Activated naive CD8-positive, alpha-beta T cell treated with anti-CD3 and anti-CD28 coated beads, Interleukin-2, amount 50 U/mL, for 24 hours (primary cell): ENCODE data around the gene GNAO1.
A peak's percentile ranks its signal among the peaks of the same experiment; 100 is the strongest.

Source experiments
- ATAC-seq: fragments of 150-1000 bp; cut with Tn5 transposase; one replicate; pipeline ENCODE4 v1.10.0; 2021
- DNase-seq: peaks from one replicate; pipeline ENCODE4 v3.0.0; 2021
- H3K27ac Mint-ChIP-seq: one replicate; pipeline ENCODE4 v1.8.0; 2021; ENCODE audit warnings: mild to moderate bottlenecking, mixed read lengths
- H3K27me3 Mint-ChIP-seq: one replicate; pipeline ENCODE4 v1.8.0; 2021; ENCODE audit warnings: mixed read lengths
- H3K36me3 Mint-ChIP-seq: one replicate; pipeline ENCODE4 v1.8.0; 2021; ENCODE audit warnings: low read depth, mixed read lengths
- H3K4me1 Mint-ChIP-seq: one replicate; pipeline ENCODE4 v1.8.0; 2021; ENCODE audit warnings: mixed read lengths
- H3K4me3 Mint-ChIP-seq: one replicate; pipeline ENCODE4 v1.8.0; 2021; ENCODE audit warnings: mild to moderate bottlenecking, moderate library complexity, mixed read lengths
- H3K9me3 Mint-ChIP-seq: one replicate; pipeline ENCODE4 v1.8.0; 2021; ENCODE audit warnings: mixed read lengths

Gene GNAO1

DNA sequence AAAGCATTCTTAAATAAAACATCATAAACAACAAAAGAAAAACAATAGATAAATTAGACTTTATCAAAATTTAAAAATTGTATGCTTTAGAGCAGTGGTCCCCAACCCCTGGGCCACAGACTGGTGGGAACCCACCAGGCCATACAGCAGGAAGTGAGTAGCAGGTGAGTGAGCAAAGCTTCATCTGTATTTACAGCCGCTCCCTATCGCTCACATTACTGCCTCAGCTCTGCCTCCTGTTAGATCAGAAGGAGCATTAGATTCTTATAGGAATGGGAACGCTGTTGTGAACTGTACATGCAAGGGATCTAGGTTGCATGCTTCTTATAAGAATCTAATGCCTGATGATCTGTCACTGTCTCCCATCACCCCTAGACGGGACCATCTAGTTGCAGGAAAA is 51.5 kb downstream of the GNAO1 start:
- no peaks in the 10 kb centered on the region for H3K27me3 Mint-ChIP-seq
- peaks cover 12% of the 10 kb centered on the region for H3K4me1 Mint-ChIP-seq
- H3K4me3 Mint-ChIP-seq: no peak overlapping the region
- H3K27ac Mint-ChIP-seq: no peak overlapping the region
- H3K9me3 Mint-ChIP-seq: no peaks in the 10 kb centered on the region
- H3K36me3 Mint-ChIP-seq: no peaks in the 10 kb centered on the region
- ATAC-seq: no peak
- DNase-seq: no peak

DNA sequence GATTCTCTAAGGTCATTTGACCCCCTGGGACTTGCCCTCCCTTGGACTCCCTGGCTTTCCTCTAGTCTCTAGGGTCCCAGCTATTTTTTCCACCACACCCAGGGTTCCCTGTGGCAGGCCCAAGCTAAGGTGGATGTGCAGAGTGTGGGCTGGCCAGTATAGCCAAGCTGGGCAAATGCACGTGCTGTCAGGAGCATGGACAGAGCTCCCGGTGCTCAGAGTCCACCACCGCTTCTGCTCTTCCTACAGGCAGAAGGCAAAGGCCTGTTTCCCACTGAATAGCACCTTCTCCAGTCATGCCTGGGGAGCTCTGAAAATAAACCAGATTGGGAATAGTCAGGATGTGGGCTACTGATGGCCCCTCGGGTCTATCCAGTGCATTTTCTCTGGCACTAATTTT is 53.3 kb downstream of the GNAO1 start:
- no peak overlapping the region for H3K27ac Mint-ChIP-seq
- no peaks in the 10 kb centered on the region for H3K27me3 Mint-ChIP-seq
- H3K36me3 Mint-ChIP-seq: no peaks in the 10 kb centered on the region
- DNase-seq (no peak), ATAC-seq (no peak)
- no peak overlapping the region for H3K4me3 Mint-ChIP-seq
- no peaks in the 10 kb centered on the region for H3K9me3 Mint-ChIP-seq
- H3K4me1 Mint-ChIP-seq: peaks cover 12% of the 10 kb centered on the region

DNA sequence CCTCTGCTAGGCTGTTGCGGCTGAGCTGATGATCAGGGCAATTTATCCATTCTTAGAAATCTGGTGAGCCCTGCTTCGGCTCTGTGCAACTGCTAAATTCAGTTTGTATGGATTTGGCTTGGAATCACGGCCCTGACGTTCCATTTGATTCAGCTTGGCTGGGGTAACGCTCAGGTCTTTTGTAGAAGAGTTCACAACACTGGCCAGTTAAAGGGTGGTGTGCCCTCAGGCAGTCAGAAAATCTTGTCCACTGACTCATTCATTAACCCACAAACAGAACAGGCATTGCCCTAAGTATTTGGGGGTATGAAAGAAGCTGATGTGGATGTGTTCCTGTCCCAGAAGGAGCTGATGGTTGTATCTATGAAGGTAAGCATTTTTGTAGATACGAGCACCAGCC is 53.9 kb downstream of the GNAO1 start:
- Mint-ChIP-seq H3K36me3 (no peaks in the 10 kb centered on the region), H3K4me1 (peaks cover 12% of the 10 kb centered on the region), H3K4me3 (no peak overlapping the region), H3K27me3 (no peaks in the 10 kb centered on the region), H3K9me3 (no peaks in the 10 kb centered on the region), H3K27ac (no peak overlapping the region)
- DNase-seq: no peak
- ATAC-seq: no peak

DNA sequence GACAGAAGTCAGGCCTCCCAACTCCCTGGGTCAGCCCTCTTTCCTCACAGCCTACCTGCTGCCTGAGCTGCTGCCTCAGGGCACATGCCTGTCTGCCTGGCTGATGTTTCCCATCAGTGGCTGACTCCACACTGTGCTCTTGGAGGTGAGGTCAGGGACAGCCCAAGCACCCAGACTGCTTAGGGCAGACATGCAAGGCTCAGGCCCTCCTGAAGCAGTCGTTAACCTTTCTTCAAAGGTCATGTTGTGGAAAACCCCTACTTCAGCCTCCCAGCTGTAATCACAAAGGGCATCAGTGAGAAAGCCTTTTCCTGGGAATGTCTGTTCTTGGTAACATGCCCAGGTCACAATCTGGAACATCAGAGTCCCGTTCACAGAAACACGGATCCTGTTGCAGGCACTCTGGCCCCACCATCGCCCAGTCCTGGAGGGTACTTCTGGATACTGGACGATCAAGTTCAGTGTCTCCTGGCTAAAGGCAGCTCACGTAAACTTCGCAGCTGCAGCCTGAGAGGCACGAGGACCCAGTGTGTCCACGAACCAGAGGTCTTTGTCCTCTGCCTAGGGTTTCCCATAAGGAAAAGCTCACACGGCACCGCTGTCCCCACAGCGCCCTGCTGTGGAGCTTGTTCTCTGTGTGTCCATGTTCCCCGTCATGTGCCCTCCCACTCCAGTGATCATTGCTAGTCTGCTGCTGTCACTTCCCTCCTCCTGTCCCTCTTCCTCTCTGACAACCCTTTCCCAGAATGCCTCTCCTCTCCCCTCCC is 54.9 kb downstream of the GNAO1 start:
- ATAC-seq (peak; percentile 89), DNase-seq (peak; percentile 11)
- Mint-ChIP-seq H3K9me3 (no peaks in the 10 kb centered on the region), H3K27ac (no peak overlapping the region), H3K36me3 (no peaks in the 10 kb centered on the region), H3K4me1 (peaks cover 12% of the 10 kb centered on the region), H3K4me3 (no peak overlapping the region), H3K27me3 (no peaks in the 10 kb centered on the region)

- no peaks in the 10 kb centered on the region for H3K9me3 Mint-ChIP-seq
- H3K4me3 Mint-ChIP-seq: no peak overlapping the region
- DNase-seq: no peak
Observed at GRCh38 chr16:56247018-56247417, 55.7 kb downstream of the GNAO1 start.

GRCh38 chr16:56247808-56248207 is 56.5 kb downstream of the GNAO1 start:
- H3K27ac Mint-ChIP-seq: no peak overlapping the region
- no peaks in the 10 kb centered on the region for H3K27me3 Mint-ChIP-seq
- peaks cover 12% of the 10 kb centered on the region for H3K4me1 Mint-ChIP-seq
- H3K9me3 Mint-ChIP-seq: no peaks in the 10 kb centered on the region
- no peak for ATAC-seq
- H3K4me3 Mint-ChIP-seq: no peak overlapping the region
- no peak for DNase-seq
- H3K36me3 Mint-ChIP-seq: no peaks in the 10 kb centered on the region

More at GRCh38 chr16:56247018-56247417, 55.7 kb downstream of the GNAO1 start:
- no peak for ATAC-seq
- Mint-ChIP-seq H3K27me3 (no peaks in the 10 kb centered on the region), H3K36me3 (no peaks in the 10 kb centered on the region), H3K4me1 (peaks cover 12% of the 10 kb centered on the region), H3K27ac (no peak overlapping the region)

GRCh38 chr16:56252835-56253234 is 61.5 kb downstream of the GNAO1 start:
- Mint-ChIP-seq H3K4me3 (no peak overlapping the region), H3K27ac (no peak overlapping the region), H3K27me3 (peaks cover 6% of the 10 kb centered on the region), H3K36me3 (no peaks in the 10 kb centered on the region), H3K9me3 (no peaks in the 10 kb centered on the region), H3K4me1 (no peaks in the 10 kb centered on the region)
- ATAC-seq (no peak), DNase-seq (no peak)

DNA sequence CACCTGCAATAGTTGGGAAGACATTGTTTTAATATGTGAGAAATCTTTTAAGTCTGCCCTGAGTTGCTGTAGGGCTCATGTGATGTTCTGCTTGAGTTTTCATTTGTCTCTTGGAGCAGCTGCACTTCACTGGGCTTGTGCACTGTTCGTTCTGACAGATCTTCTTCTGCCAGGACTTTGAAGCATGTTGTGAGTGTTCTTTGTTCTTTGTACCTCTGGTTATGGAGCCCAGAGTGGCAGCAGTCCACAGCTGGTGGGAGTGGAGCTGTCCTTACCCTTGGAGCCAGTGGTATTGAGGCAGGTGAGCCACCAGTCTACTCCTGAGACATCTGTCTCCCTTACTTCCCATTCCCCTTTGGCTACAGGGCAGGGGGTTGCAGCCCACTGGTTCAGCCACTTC is 64.6 kb downstream of the GNAO1 start:
- DNase-seq (no peak), ATAC-seq (no peak)
- Mint-ChIP-seq H3K4me3 (no peak overlapping the region), H3K27me3 (peaks cover 6% of the 10 kb centered on the region), H3K36me3 (no peaks in the 10 kb centered on the region), H3K27ac (no peak overlapping the region), H3K4me1 (no peaks in the 10 kb centered on the region), H3K9me3 (no peaks in the 10 kb centered on the region)

DNA sequence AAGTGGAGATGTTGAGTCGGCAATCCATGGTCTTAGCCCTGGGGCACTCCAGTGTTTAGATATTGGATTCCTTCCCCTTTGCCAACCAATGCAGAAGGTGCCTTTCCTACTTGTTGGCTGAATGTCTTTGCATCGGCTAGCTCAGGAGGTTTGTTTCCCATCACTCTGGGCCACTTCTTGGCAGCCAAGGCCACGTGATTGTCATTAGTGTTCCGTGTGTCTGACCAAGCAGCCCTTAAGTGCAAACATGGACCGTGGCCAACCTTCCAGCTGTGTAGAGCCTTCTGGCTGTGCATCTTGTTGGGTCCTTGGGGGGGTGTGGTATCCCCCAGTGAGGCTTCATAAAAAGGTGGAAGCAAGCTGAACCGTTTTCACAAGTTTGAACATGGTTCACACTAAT is 66.0 kb downstream of the GNAO1 start:
- Mint-ChIP-seq H3K36me3 (no peaks in the 10 kb centered on the region), H3K9me3 (no peaks in the 10 kb centered on the region), H3K27ac (no peak overlapping the region), H3K4me3 (no peak overlapping the region), H3K27me3 (peaks cover 7% of the 10 kb centered on the region), H3K4me1 (peaks cover 9% of the 10 kb centered on the region)
- ATAC-seq (no peak), DNase-seq (no peak)

- Mint-ChIP-seq H3K27ac (no peak overlapping the region), H3K36me3 (no peaks in the 10 kb centered on the region), H3K4me1 (peaks cover 15% of the 10 kb centered on the region), H3K9me3 (no peaks in the 10 kb centered on the region), H3K4me3 (no peak overlapping the region), H3K27me3 (peaks cover 8% of the 10 kb centered on the region)
- ATAC-seq (no peak), DNase-seq (no peak)
Observed at GRCh38 chr16:56257666-56258342, 66.5 kb downstream of the GNAO1 start.

GRCh38 chr16:56258508-56259424 is 67.5 kb downstream of the GNAO1 start:
- Mint-ChIP-seq H3K4me1 (peaks cover 23% of the 10 kb centered on the region), H3K36me3 (no peaks in the 10 kb centered on the region), H3K9me3 (no peaks in the 10 kb centered on the region), H3K27ac (no peak overlapping the region), H3K4me3 (no peak overlapping the region), H3K27me3 (peaks cover 8% of the 10 kb centered on the region)
- no peak for ATAC-seq
- no peak for DNase-seq

DNA sequence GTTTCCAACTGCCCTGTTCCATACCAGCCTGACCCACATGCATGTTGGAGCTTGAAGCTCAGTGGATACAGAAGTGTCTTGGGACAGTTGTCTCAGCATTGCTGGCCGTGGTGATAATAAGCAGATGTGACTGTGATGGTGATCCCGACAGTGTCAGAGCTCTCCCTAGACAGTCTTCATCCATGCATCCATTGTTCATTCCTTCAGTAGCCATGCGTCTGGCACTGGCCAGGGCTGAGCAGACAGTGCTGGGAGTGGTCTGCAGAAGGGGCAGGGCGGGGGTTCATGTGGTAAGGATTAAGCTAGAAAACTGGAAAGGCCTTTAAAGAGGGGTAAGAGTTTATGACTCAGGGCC is 68.1 kb downstream of the GNAO1 start:
- H3K36me3 Mint-ChIP-seq: no peaks in the 10 kb centered on the region
- H3K27ac Mint-ChIP-seq: no peak overlapping the region
- no peaks in the 10 kb centered on the region for H3K9me3 Mint-ChIP-seq
- ATAC-seq: no peak
- H3K4me1 Mint-ChIP-seq: peaks cover 23% of the 10 kb centered on the region
- no peak for DNase-seq
- peaks cover 8% of the 10 kb centered on the region for H3K27me3 Mint-ChIP-seq
- no peak overlapping the region for H3K4me3 Mint-ChIP-seq

DNA sequence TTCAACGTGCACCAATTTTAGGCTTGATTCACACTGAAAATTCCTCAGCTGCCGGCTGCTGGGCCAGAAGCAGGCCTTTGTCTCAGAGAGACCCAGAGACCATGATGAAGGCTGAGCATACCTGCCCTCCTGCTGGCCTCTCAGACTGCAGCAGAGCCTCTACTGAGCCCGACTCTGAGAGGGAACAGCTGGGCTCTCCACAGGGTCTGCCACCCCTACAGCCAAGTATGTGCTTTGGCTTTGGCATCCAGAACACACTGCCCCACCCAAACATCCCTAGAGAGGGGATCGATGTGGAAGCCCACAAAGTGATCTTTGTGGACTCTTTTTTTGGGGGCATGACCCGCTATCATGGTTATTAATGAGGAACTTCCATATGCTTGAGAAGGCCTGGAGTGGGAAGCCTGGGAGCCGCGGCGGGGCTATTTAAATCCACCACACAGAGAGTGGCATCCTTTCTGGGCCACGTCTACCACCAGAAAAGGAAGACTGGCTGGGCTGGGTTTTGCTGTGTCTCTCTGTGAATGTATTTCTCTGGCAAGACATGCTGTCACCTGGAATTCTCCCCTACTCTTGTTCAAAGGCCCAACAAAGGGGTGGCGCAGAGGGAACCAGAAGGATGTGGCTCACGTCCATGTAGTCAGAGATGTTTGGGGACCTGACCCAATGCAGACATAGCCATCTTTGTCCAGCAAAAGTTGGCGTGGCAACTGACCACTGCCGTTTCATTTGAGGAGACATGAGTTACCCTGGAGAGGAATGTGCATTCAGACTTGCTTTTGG is 69.3 kb downstream of the GNAO1 start:
- H3K9me3 Mint-ChIP-seq: no peaks in the 10 kb centered on the region
- ATAC-seq: no peak
- no peak for DNase-seq
- H3K27me3 Mint-ChIP-seq: peaks cover 2% of the 10 kb centered on the region
- no peak overlapping the region for H3K4me3 Mint-ChIP-seq
- H3K27ac Mint-ChIP-seq: no peak overlapping the region
- no peaks in the 10 kb centered on the region for H3K36me3 Mint-ChIP-seq
- H3K4me1 Mint-ChIP-seq: peaks cover 23% of the 10 kb centered on the region

DNA sequence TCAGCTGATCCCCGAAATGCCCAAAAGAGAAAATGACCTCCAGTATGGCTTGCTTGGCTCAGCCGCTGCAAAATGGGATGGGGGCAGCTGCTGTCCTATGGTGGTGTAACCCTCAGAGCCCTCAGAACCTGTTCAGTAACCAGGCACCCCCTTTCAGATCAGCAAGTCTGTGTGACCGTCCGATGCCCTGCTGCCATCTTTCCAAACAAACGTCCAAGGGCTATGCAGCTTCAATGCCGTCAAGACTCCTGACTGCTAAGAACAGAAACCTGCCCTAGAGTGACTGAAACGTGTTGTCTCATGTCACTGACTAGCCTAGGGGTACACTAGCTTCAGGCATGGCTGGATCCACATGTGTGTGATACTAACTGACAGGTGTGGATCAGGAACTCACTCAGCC is 70.4 kb downstream of the GNAO1 start:
- ATAC-seq (no peak), DNase-seq (no peak)
- Mint-ChIP-seq H3K4me3 (no peak overlapping the region), H3K36me3 (no peaks in the 10 kb centered on the region), H3K27ac (no peak overlapping the region), H3K4me1 (peaks cover 23% of the 10 kb centered on the region), H3K27me3 (peaks cover 2% of the 10 kb centered on the region), H3K9me3 (no peaks in the 10 kb centered on the region)
